HCT116 (cell line): Measurements from ENCODE around the gene LSMEM2. TPM values are rescaled to one million over a fixed set of nuclear protein-coding genes. Genes with fewer than 3 reads are reported as not detected.
A peak's percentile ranks its signal among the peaks of the same experiment; 100 is the strongest.
"Not testable (repeated sequence)": the region's sequence is repeated elsewhere in the genome, so short reads cannot be mapped to it uniquely, and the experiment has no call there.

Experiments
- ATAC-seq: fragments of 200-7000 bp; cut with Tn5 transposase; 2 replicates; pipeline ENCODE4 v1.9.1; 2020; ENCODE audit warnings: mild to moderate bottlenecking, moderate library complexity
- BruUV-seq: library from RNA; stranded (reverse); fragments of 400-500 nt; replicated peaks from 2 replicates; lab custom pipeline; 2021; lab: Mats Ljungman, UMichigan
- CTCF ChIA-PET: fragments of 300-600 bp; sonication (Branson Sonifier 250); formaldehyde crosslinking; loops from one replicate; lab custom pipeline; 2021; ENCODE audit warnings: antibody characterized with exemption; lab: Charles Lee
- POLR2A ChIA-PET: fragments of 300-600, 350-600 bp; sonication (Branson Sonifier 250); formaldehyde crosslinking; loops from one replicate; lab custom pipeline; 2021; ENCODE audit warnings: antibody characterized with exemption; lab: Charles Lee
- RAD21 ChIA-PET, 2 experiments: fragments of 300-600 bp; sonication (Branson Sonifier 250); formaldehyde crosslinking; loops; one replicate each; lab custom pipeline; 2023; ENCODE audit warnings: low total read pairs in 2 of 2; ENCODE audit not compliant: uncharacterized antibody in 2 of 2, unreplicated experiment in 2 of 2, low non-redundant PET in 1 of 2; lab: Charles Lee
- DNase-seq: peaks from one replicate; pipeline ENCODE4 v3.0.0-alpha.2; 2010; ENCODE audit warnings: low read depth, low spot score
- H2AFZ ChIP-seq: fragments of 200-600 bp; shearing (Covaris generic), sonication (generic); 2 replicates; pipeline ENCODE4 v1.6.1; 2017; ENCODE audit warnings: low read depth, mixed run types, mixed read lengths, antibody characterized with exemption, low read length; ENCODE audit not compliant: poor library complexity, severe bottlenecking
- H3K27ac ChIP-seq: 2 replicates; pipeline ENCODE4 v1.5.1; 2012; ENCODE audit warnings: low read depth, low read length
- H3K27me3 ChIP-seq: fragments of 200-600 bp; sonication (generic); 2 replicates; pipeline ENCODE4 v1.6.1; 2016; ENCODE audit warnings: mixed run types, low read length, mixed read lengths; ENCODE audit not compliant: insufficient read depth
- H3K36me3 ChIP-seq, 2 experiments: fragments of 200-500 bp in 1 of 2; fragments of 200-600 bp in 1 of 2; sonication (Bioruptor generic) in 1 of 2; sonication (generic) in 1 of 2; 2 replicates each; pipeline versions ENCODE4 v1.5.1 to v1.6.1; 2014 to 2016; ENCODE audit warnings: low read length in 2 of 2, inconsistent platforms in 1 of 2, mixed read lengths in 1 of 2, mixed run types in 1 of 2; ENCODE audit not compliant: insufficient read depth in 2 of 2, control insufficient read depth in 1 of 2
- H3K4me1 ChIP-seq, 2 experiments: fragments of 200-600 bp in 1 of 2; sonication (generic) in 1 of 2; 2 replicates each; pipeline versions ENCODE4 v1.5.1 to v1.6.1; 2012 to 2017; ENCODE audit warnings: low read length in 2 of 2, inconsistent platforms in 1 of 2, mild to moderate bottlenecking in 1 of 2, mixed read lengths in 1 of 2, mixed run types in 1 of 2, moderate library complexity in 1 of 2; ENCODE audit not compliant: insufficient read depth in 2 of 2, control insufficient read depth in 1 of 2
- H3K4me2 ChIP-seq: fragments of 200-600 bp; sonication (generic); 2 replicates; pipeline ENCODE4 v1.6.1; 2017; ENCODE audit warnings: mixed run types, low read length, mixed read lengths
- H3K4me3 ChIP-seq, 2 experiments: fragments of 200-600 bp in 1 of 2; sonication (generic) in 1 of 2; replicated peaks in 1 of 2; 2 replicates each; pipeline ENCODE4 v1.5.1; 2011 to 2016; ENCODE audit warnings: low read length in 2 of 2, control low read depth in 1 of 2, low read depth in 1 of 2, mild to moderate bottlenecking in 1 of 2, mixed read lengths in 1 of 2, mixed run types in 1 of 2
- H3K79me2 ChIP-seq: fragments of 200-600 bp; sonication (generic); 2 replicates; pipeline ENCODE4 v1.6.1; 2017; ENCODE audit warnings: mild to moderate bottlenecking, mixed run types, low read length, moderate library complexity, mixed read lengths; ENCODE audit not compliant: insufficient read depth
- H3K9ac ChIP-seq: fragments of 200-600 bp; sonication (generic); 2 replicates; pipeline ENCODE4 v1.6.1; 2016; ENCODE audit warnings: low read length, mixed read lengths
- H3K9me2 ChIP-seq: fragments of 200-600 bp; sonication (generic), shearing (Covaris generic); 2 replicates; pipeline ENCODE4 v1.6.1; 2017; ENCODE audit warnings: mixed run types, mild to moderate bottlenecking, moderate library complexity; ENCODE audit not compliant: insufficient read depth
- H3K9me3 ChIP-seq, 2 experiments: fragments of 200-500 bp in 1 of 2; fragments of 200-600 bp in 1 of 2; sonication (Bioruptor generic) in 1 of 2; sonication (generic) in 1 of 2; 2 replicates each; pipeline ENCODE4 v1.6.1; 2014 to 2017; ENCODE audit warnings: low read length in 2 of 2, mixed read lengths in 2 of 2, inconsistent platforms in 1 of 2, low read depth in 1 of 2, mild to moderate bottlenecking in 1 of 2, mixed run types in 1 of 2, moderate library complexity in 1 of 2; ENCODE audit not compliant: control insufficient read depth in 1 of 2, insufficient read depth in 1 of 2
- H4K20me1 ChIP-seq: fragments of 200-600 bp; sonication (generic), shearing (Covaris generic); 2 replicates; pipeline ENCODE4 v1.6.1; 2017; ENCODE audit warnings: mixed run types, mild to moderate bottlenecking, moderate library complexity; ENCODE audit not compliant: insufficient read depth
- EZH2phosphoT487 ChIP-seq: fragments of 200-600 bp; IDR thresholded peaks from 2 replicates; pipeline ENCODE4 v1.6.1; 2018; ENCODE audit warnings: antibody characterized with exemption, borderline replicate concordance
- POLR2AphosphoS5 ChIP-seq: IDR thresholded peaks from 2 replicates; pipeline ENCODE4 v1.6.1; 2011; ENCODE audit warnings: mild to moderate bottlenecking, low read depth, low read length, moderate library complexity
- SRF ChIP-seq: IDR thresholded peaks from 2 replicates; pipeline ENCODE4 v1.6.1; 2012; ENCODE audit warnings: low read depth
- intact Hi-C: fragments of 100-400 bp; cut with micrococcal nuclease; formaldehyde crosslinking; loops from 2 replicates; pipeline ENCODE4 v1.10.0; 2022
- total RNA-seq: library from RNA; stranded (reverse); gene quantifications from one replicate; pipeline ENCODE4 v1.2.1, GENCODE V29; 2021; ENCODE audit not compliant: unreplicated experiment
- TF ChIP-seq, protein P1 (sequence below), 3 experiments: fragments of 200-600 bp in 1 of 3; sonication (generic) in 1 of 3; IDR thresholded peaks in 2 of 3; conservative IDR thresholded peaks in 1 of 3; 2 replicates each; pipeline ENCODE4 v1.5.1; 2012 to 2017; ENCODE audit warnings: low read depth in 2 of 3, low read length in 2 of 3, antibody characterized with exemption in 1 of 3, borderline replicate concordance in 1 of 3, control low read depth in 1 of 3, mild to moderate bottlenecking in 1 of 3, mixed read lengths in 1 of 3, mixed run types in 1 of 3, moderate library complexity in 1 of 3; ENCODE audit not compliant: insufficient read depth in 1 of 3

The LSMEM2 gene
- total RNA-seq, 1 experiment from 2014 or later, result not detected

DNA sequence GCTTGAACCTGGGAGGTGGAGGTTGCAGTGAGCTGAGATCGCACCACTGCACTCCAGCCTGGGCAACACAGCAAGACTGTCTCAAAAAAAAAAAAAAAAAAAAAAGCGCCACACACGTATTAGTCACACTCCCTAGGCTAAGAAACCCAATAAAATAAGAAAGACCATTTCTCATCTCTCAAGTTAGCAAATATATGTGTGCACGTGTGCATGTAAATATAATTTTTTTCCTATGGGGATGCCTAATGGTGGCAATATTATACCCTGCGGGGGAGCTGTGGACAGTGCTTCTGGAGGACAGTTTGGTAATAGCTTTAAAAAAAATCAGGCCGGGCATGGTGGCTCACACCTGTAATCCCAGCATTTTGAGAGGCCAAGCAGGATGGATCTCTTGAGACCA lies 5.2 kb downstream of the LSMEM2 start:
- not testable (repeated sequence) for BruUV-seq

DNA sequence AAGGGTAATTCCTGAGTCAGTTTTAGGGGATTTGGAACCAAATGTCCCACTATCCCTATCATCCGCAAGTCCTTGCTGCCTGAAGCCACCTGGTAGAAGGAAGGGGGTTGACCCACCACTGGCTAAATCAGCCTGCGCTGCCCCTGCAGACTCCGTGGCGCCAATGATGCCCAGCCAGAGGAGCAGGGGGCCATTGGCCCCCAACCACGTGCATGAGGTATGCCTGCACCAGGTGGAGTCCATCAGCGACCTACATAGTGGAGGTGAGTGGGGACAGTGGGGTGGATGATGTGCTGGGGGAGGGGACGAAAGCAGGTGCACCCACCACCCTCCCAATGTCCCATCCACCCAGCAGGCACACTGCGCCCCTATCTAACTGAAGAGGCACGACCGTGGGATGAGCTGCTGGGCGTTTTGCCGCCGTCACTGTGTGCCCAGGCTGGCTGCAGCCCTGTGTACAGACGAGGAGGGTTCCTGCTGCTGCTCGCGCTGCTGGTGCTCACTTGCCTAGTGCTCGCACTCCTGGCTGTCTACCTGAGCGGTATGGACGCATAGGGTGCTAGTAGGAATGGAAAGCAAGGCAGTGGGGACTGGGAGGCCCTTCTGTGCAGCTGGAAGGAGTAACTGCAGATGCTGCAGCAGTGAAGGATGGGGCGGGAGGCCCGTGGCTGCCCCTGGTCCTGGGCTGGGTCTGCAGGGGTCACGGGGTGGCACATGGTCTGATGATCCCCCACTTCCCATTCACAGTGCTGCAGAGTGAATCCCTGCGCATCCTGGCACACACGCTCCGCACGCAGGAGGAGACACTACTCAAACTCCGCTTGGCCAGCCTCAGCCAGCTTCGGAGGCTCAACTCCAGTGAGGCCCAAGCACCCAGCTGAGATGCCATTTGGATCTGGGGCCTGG lies 7.7 kb downstream of the LSMEM2 start:
- RAD21 ChIA-PET, result no interaction called here
- Histone ChIP-seq H3K27me3 (no peaks in the 10 kb centered on the region), H3K9ac (no peak overlapping the region), H3K4me2 (no peak overlapping the region), H2AFZ (no peak overlapping the region), H4K20me1 (no peaks in the 10 kb centered on the region), H3K9me3 (no peaks in the 10 kb centered on the region), H3K4me3 (no peak overlapping the region), H3K4me1 (peaks cover 6 to 7% of the 10 kb centered on the region in 2 experiments; a peak in 3 of 4 replicates), H3K36me3 (peaks cover 23 to 45% of the 10 kb centered on the region in 2 experiments), H3K79me2 (peaks cover 36% of the 10 kb centered on the region), H3K27ac (no peak overlapping the region), H3K9me2 (no peaks in the 10 kb centered on the region)
- intact Hi-C loops, result no loop called here
- POLR2A ChIA-PET, result no interaction called here
- CTCF ChIA-PET, result no interaction called here
- no peak for DNase-seq
- TF ChIP-seq, protein P1, sequence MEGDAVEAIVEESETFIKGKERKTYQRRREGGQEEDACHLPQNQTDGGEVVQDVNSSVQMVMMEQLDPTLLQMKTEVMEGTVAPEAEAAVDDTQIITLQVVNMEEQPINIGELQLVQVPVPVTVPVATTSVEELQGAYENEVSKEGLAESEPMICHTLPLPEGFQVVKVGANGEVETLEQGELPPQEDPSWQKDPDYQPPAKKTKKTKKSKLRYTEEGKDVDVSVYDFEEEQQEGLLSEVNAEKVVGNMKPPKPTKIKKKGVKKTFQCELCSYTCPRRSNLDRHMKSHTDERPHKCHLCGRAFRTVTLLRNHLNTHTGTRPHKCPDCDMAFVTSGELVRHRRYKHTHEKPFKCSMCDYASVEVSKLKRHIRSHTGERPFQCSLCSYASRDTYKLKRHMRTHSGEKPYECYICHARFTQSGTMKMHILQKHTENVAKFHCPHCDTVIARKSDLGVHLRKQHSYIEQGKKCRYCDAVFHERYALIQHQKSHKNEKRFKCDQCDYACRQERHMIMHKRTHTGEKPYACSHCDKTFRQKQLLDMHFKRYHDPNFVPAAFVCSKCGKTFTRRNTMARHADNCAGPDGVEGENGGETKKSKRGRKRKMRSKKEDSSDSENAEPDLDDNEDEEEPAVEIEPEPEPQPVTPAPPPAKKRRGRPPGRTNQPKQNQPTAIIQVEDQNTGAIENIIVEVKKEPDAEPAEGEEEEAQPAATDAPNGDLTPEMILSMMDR (IDR thresholded peaks at IDR 0.05 in 2 of 3, conservative IDR thresholded peaks at IDR 0.05 in 1 of 3; ENCODE audit: borderline replicate concordance in 1 of 3, insufficient read depth in 1 of 3, low read depth in 2 of 3, low read length in 2 of 3), result no peak
- TF ChIP-seq SRF, result no peak
- 0 out of 2 replicates have a peak, but pooled peaks have one; percentile 18 for TF ChIP-seq POLR2AphosphoS5
- no peak for TF ChIP-seq EZH2phosphoT487
- no peak for ATAC-seq
- no TSS peak for BruUV-seq

More for the DNA sequence above, 5.2 kb downstream of the LSMEM2 start:
- H3K4me2 ChIP-seq, intact Hi-C loops, H4K20me1 ChIP-seq, H3K9me2 ChIP-seq, H3K27me3 ChIP-seq, H3K9me3 ChIP-seq, H3K4me1 ChIP-seq, H3K9ac ChIP-seq, H2AFZ ChIP-seq, RAD21 ChIA-PET, H3K27ac ChIP-seq, H3K4me3 ChIP-seq, DNase-seq: not testable (repeated sequence)
- POLR2A ChIA-PET, result interaction anchor here (0.8 kb wide), 1 partner anchor 48 kb away, joined by 3 read pairs; the partner anchor contains the start of gene GNAI2
- peaks cover 11% of the 10 kb centered on the region; the same call in 1 of the 2 replicates for H3K79me2 ChIP-seq
- H3K36me3 ChIP-seq, result peaks cover 13 to 28% of the 10 kb centered on the region in 2 experiments
- ATAC-seq, result peak; percentile 35; the same call in 1 of the 2 replicates
- CTCF ChIA-PET, result interaction anchor here (1.1 to 1.4 kb wide), 2 partner anchors 10 to 19 kb away, joined by 3 to 4 read pairs; no protein-coding TSS in a partner anchor
